NCI-H146 treated with DMSO at 0.1 percent for 48 hours (cell line): ENCODE measurements around the gene DARS1.
"Not testable (repeated sequence)": the region's sequence is repeated elsewhere in the genome, so short reads cannot be mapped to it uniquely, and the experiment has no call there.

Experiments used
- DNase-seq: peaks from one replicate; lab custom pipeline; 2025; ENCODE audit not compliant: unreplicated experiment; lab: John Stamatoyannopoulos, UW

Gene DARS1

GRCh38 chr2:135890835-135891234, 94.6 kb downstream of the DARS1 start:
- DNase-seq: no peak

GRCh38 chr2:135890149-135890548, 95.3 kb downstream of the DARS1 start:
- DNase-seq: no peak

GRCh38 chr2:135888587-135888986, 96.8 kb downstream of the DARS1 start:
- not testable (repeated sequence) for DNase-seq

GRCh38 chr2:135885709-135886108, 99.7 kb downstream of the DARS1 start:
- no peak for DNase-seq

- DNase-seq: no peak
Observed at GRCh38 chr2:135882415-135882814, 103.0 kb downstream of the DARS1 start.

GRCh38 chr2:135876770-135877169, 108.7 kb downstream of the DARS1 start:
- DNase-seq: not testable (repeated sequence)

GRCh38 chr2:135876066-135876711, 109.2 kb downstream of the DARS1 start, which contains the start of gene MCM6:
TSS of gene MCM6 (minus strand) at chr2:135876443. CDS start at chr2:135876365, 78 bp downstream.
- DNase-seq: peak; percentile 98

- DNase-seq: peak; percentile 49
Observed at GRCh38 chr2:135875491-135876065, 109.8 kb downstream of the DARS1 start.

- no peak for DNase-seq
Observed at GRCh38 chr2:135874777-135875365, 110.6 kb downstream of the DARS1 start.

- no peak for DNase-seq
Observed at GRCh38 chr2:135870571-135870970, 114.9 kb downstream of the DARS1 start.

GRCh38 chr2:135863233-135863632, 122.2 kb downstream of the DARS1 start:
- no peak for DNase-seq

- no peak for DNase-seq
Observed at GRCh38 chr2:135862718-135863117, 122.7 kb downstream of the DARS1 start.
